Right lobe of liver (tissue), 6 donors: ENCODE results near the gene LHPP. TPM values are rescaled to one million over a fixed set of nuclear protein-coding genes. Genes with fewer than 3 reads are reported as not detected.

Source experiments
- ATAC-seq, 4 donors: fragments of 200-7000 bp; cut with Tn5 transposase; one replicate each; pipeline ENCODE4 v1.9.1; 2020; ENCODE audit warnings: mild to moderate bottlenecking in 4 of 4, moderate library complexity in 4 of 4
- DNase-seq, 3 donors: peaks; one replicate each; pipeline ENCODE4 v3.0.0-alpha.2; 2020
- H3K27ac ChIP-seq, 3 donors: fragments of 200-600 bp; one replicate each; pipeline ENCODE4 v1.8.0; 2022
- H3K27me3 ChIP-seq, 2 donors: fragments of 200-600 bp; one replicate each; pipeline ENCODE4 v1.8.0; 2022
- H3K36me3 ChIP-seq, 4 donors: fragments of 200-600 bp; sonication (generic) in 1 of 4; one replicate each; pipeline versions ENCODE4 v1.5.1 to v1.8.0; 2017 to 2022; ENCODE audit warnings: control low read depth in 1 of 4
- H3K4me1 ChIP-seq, 4 donors: fragments of 200-600 bp; sonication (generic) in 1 of 4; one replicate each; pipeline versions ENCODE4 v1.5.1 to v1.8.0; 2017 to 2022; ENCODE audit warnings: control low read depth in 1 of 4
- H3K4me3 ChIP-seq, 3 donors: fragments of 200-600 bp; one replicate each; pipeline ENCODE4 v1.8.0; 2022
- H3K9me3 ChIP-seq, 4 donors: fragments of 200-600 bp; sonication (generic) in 1 of 4; one replicate each; pipeline versions ENCODE4 v1.5.1 to v1.8.0; 2017 to 2022; ENCODE audit warnings: control low read depth in 1 of 4
- CTCF ChIP-seq, 4 donors: fragments of 200-600 bp in 3 of 4; fragments of 450-650 bp in 1 of 4; IDR thresholded peaks; one replicate each; pipeline versions ENCODE4 v1.5.1 to v1.8.0; 2016 to 2022; ENCODE audit warnings: antibody characterized with exemption in 4 of 4, mild to moderate bottlenecking in 2 of 4
- POLR2A ChIP-seq: fragments of 450-650 bp; IDR thresholded peaks from one replicate; pipeline ENCODE4 v1.6.1; 2017; ENCODE audit warnings: antibody characterized with exemption, mild to moderate bottlenecking
- WGBS: methylation state at CpG from one replicate; pipeline ENCODE4 v1.1.6; 2018; ENCODE audit warnings: low coverage, low lambda C conversion rate; ENCODE audit not compliant: insufficient coverage; ENCODE audit errors: missing lambda C conversion rate; 5-methylcytosine and 5-hydroxymethylcytosine counted together
- intact Hi-C, 2 donors: fragments of 100-400 bp; cut with DNase I; formaldehyde crosslinking; loops; one replicate each; pipeline versions ENCODE4 v1.11.2 to v1.14.1; 2022
- total RNA-seq, 6 experiments: library from RNA; depleted of rRNA in 2 of 6; stranded (reverse); fragments of >200 nt in 2 of 6; fragmentation: NEBNext Ultra II Directional in 3 of 6; extraction: Animal tissue kit (Norgen Biotek cat#: 25700) in 3 of 6; gene quantifications; one replicate each; pipeline versions ENCODE4 v1.1.0 to v1.2.4, GENCODE V29; 2016 to 2023
- donor health status: DM: no; HTN: yes; CAD: no.
- donor health status: DM: no; HTN: no; CAD: no.
- donor health status: DM: no; HTN: no; CAD: no.
- donor health status: DM: no; HTN: yes; CAD: no.
- donor health status: DM: no; HTN: yes; CAD: no.

The LHPP gene
- total RNA-seq, 6 experiments from 2014 or later, result 19.3 to 56.3 (median 36.3) TPM

DNA sequence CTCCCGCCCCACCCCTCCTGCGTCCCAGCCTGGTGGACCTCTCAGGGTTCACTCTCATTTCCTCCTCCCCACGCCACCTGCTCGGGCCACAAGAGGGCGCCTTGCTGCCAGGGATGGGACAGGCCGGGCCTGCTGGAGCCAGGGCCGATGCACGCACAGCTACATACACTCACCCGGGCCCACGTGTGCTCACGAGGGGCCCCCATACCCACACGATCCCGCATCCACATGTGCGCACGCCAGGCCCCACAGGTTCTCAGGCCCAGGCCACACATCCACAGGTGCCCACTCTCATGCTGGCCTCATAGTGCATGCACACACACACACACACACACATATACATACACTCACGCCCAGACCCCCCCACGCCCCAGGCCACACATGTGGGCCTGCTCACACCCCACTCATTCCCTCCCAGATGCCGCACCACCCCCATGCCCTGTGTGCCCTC lies 68.6 kb downstream of the LHPP start:
- intact Hi-C loops, result loop anchor here (5.0 to 10.0 kb wide), 3 partner anchors 95 to 295 kb away; partner anchors contain the start of gene FAM53B (in 1 of the 2)
- TF ChIP-seq CTCF (IDR thresholded peaks at IDR 0.05) (peak; percentile 83 to 90 (median 86)), POLR2A (no peak)
- WGBS, result 0% methylated on average over 3 of the region's 18 CpGs
- no peak overlapping the region for H3K27ac ChIP-seq
- peaks cover 0 to 2% (median 0%) of the 10 kb centered on the region in 4 donors for H3K4me1 ChIP-seq
- H3K4me3 ChIP-seq, result no peak overlapping the region
- ATAC-seq (peak; percentile 85 to 94 (median 91)), DNase-seq (peak; percentile 84 to 89 (median 87))
- H3K9me3 ChIP-seq, result no peaks in the 10 kb centered on the region
- no peaks in the 10 kb centered on the region for H3K36me3 ChIP-seq
- no peaks in the 10 kb centered on the region for H3K27me3 ChIP-seq

DNA sequence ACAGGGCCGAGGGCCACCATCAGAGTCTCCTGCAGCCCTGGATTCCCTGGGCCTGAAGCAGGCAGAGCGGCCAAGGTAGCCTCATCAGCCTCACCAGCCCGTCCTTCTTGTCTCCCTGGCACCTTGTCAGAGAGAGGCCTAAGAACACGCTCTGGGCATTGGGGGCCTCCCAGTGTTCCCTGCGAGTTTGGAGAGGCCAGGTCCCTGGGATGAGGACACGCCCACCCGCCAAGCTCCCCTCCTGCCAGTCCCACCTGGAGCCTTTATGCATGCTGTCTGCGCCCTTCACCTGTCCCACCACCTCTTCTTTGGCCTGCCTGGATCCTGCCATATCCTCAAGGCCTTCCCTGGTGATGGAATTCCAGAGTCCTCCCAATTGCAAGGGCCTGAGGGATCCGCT lies 69.2 kb downstream of the LHPP start:
- no peak for TF ChIP-seq CTCF (IDR thresholded peaks at IDR 0.05)
- no peak for TF ChIP-seq POLR2A
- H3K9me3 ChIP-seq, result no peaks in the 10 kb centered on the region
- H3K27me3 ChIP-seq, result no peaks in the 10 kb centered on the region
- H3K4me3 ChIP-seq, result no peak overlapping the region
- 100% methylated on average over 3 of the region's 9 CpGs for WGBS
- intact Hi-C loops, result loop anchor here (5.0 to 10.0 kb wide), 3 partner anchors 94 to 294 kb away; partner anchors contain the start of gene FAM53B (in 1 of the 2)
- H3K36me3 ChIP-seq, result no peaks in the 10 kb centered on the region
- DNase-seq (no peak), ATAC-seq (no peak)
- no peaks in the 10 kb centered on the region for H3K4me1 ChIP-seq
- H3K27ac ChIP-seq, result no peak overlapping the region

DNA sequence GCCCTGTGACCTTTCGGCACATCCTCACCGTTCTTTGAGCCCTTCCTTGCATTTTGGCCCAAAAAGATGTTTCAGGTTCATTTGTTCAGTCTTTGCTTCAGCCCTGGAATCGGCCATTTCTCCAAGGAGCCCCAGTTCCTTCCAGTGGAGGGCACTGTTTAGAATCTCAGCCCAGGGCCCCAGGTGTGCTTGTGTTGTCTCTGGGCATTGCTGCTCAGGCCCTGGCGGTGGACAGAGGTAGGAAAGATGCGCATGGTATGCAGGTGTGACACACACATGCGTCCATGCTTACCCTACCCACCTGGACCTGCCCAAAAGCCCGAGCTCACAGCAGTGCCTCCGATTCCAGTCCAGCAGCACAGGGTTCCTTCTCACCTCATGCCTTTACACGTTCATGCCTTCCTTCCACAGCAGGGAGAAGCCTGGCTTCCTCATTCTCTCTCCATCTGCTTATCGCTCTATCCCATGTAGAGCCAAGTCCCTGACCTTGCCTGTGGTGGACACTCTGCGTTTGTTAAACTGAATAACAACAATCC lies 70.6 kb downstream of the LHPP start:
- Histone ChIP-seq H3K4me3 (no peak overlapping the region), H3K9me3 (no peaks in the 10 kb centered on the region), H3K27ac (no peak overlapping the region), H3K36me3 (no peaks in the 10 kb centered on the region), H3K4me1 (no peaks in the 10 kb centered on the region), H3K27me3 (no peaks in the 10 kb centered on the region)
- WGBS, result 82% methylated on average over 9 of the region's 11 CpGs
- intact Hi-C loops, result loop anchor here (5.0 to 10.0 kb wide), 3 partner anchors 93 to 293 kb away; partner anchors contain the start of gene FAM53B (in 1 of the 2)
- TF ChIP-seq CTCF (IDR thresholded peaks at IDR 0.05) (no peak), POLR2A (no peak)
- DNase-seq, result no peak
- no peak for ATAC-seq

- H3K36me3 ChIP-seq, result no peaks in the 10 kb centered on the region
- no peak overlapping the region for H3K27ac ChIP-seq
- intact Hi-C loops, result loop anchor here (5.0 to 10.0 kb wide), 3 partner anchors 92 to 292 kb away; partner anchors contain the start of gene FAM53B (in 1 of the 2)
- no peaks in the 10 kb centered on the region for H3K9me3 ChIP-seq
- H3K4me3 ChIP-seq, result no peak overlapping the region
- no peaks in the 10 kb centered on the region for H3K27me3 ChIP-seq
- 100% methylated on average over 1 of the region's 3 CpGs for WGBS
- H3K4me1 ChIP-seq, result no peaks in the 10 kb centered on the region
- DNase-seq, result no peak
- ATAC-seq, result no peak
- no peak for TF ChIP-seq CTCF (IDR thresholded peaks at IDR 0.05)
Measured at GRCh38 chr10:124532788-124533187, 71.2 kb downstream of the LHPP start.
